Effector CD4-positive, alpha-beta T cell (primary cell): ENCODE results near the gene KCNMA1.

Experiments used
- DNase-seq: peaks from one replicate; pipeline ENCODE4 v3.0.0-alpha.2; 2020

Gene KCNMA1

GRCh38 chr10:77474939-77475338 lies 162.7 kb downstream of the KCNMA1 start:
- DNase-seq, result no peak

GRCh38 chr10:77474386-77474785 lies 163.2 kb downstream of the KCNMA1 start:
- DNase-seq, result no peak

DNA sequence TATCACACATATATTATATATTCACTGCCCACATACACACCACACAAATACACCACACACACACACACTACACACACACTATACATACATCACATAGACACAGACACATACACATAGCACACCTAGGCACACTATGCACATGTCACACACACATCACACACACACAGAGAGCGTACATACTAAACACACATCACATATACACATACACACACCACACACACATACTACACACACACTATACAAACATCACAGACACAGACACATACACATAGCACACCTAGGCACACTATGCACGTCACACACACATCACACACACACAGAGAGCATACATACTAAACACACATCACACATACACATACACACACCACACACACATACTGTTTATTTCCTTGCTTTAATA lies 165.5 kb downstream of the KCNMA1 start:
- DNase-seq, result no peak

GRCh38 chr10:77471069-77471536 lies 166.5 kb downstream of the KCNMA1 start:
- DNase-seq, result no peak

DNA sequence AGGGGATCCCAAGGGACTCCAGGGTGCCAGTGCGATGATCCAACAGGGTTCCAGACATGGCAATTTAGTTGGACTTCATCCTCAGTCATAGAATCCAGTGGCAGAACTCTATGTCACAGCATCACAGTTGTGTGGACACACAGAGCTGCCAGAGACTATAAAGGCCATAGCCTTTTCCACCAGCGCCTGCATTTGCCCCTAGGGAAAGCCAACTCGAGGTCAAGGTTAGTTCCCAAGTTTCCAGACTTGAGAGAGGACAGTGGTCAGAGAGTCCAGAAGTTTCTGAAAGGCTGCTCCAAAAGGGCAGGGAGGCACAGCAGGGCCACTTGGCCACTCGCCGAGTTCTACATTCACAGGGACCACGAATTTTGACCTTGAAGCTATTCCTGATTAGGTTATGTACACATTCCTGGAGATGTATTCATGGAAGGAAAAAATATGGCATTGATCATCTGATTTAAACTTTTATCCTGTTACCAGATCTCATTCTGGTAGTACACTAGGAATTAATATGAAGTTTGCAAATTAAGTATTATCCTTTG lies 170.1 kb downstream of the KCNMA1 start:
- DNase-seq, result no peak

- no peak for DNase-seq
Observed at GRCh38 chr10:77463967-77464745, 173.5 kb downstream of the KCNMA1 start.

DNA sequence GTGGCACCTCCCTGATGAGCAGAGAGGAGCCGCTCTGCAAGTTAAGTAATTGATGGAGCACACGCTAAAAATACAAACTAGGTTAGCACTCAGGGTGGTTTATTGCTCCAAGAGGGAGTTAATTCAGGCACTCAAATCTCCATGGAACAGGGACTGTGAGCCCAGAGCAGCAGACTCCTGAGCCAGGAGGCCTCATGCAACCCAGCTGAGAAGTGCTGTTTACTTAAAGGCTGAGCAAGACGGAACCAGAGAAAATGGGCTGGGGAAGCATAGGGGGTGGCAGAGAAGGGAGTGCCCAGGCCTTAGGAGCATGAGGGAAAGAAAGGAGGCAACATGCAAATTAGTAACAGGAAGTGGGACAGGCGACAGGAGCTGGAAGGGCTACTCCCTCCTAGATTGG lies 174.1 kb downstream of the KCNMA1 start:
- no peak for DNase-seq

GRCh38 chr10:77461636-77462296 lies 175.8 kb downstream of the KCNMA1 start:
- no peak for DNase-seq

DNA sequence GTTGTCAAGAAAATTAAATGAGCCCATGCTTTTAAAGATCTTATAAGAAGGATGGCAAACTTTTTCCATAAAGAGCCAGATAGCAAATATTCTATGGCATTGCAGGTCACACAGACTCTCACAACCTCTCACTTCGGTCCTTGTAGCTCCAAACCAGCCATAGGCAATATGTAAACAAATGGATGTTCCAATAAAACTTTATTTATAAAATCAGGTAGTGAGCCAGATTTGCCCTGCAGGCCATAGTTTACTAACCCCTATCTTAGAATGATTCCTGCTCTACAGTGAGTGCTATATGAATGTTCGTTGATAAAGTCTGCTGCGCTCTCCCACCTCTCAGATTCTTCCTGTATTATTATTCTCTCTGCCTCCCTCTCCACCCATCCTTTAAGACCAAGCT lies 177.7 kb downstream of the KCNMA1 start:
- no peak for DNase-seq

GRCh38 chr10:77458986-77459590 lies 178.5 kb downstream of the KCNMA1 start:
- no peak for DNase-seq

GRCh38 chr10:77457721-77458120 lies 179.9 kb downstream of the KCNMA1 start:
- DNase-seq, result no peak

DNA sequence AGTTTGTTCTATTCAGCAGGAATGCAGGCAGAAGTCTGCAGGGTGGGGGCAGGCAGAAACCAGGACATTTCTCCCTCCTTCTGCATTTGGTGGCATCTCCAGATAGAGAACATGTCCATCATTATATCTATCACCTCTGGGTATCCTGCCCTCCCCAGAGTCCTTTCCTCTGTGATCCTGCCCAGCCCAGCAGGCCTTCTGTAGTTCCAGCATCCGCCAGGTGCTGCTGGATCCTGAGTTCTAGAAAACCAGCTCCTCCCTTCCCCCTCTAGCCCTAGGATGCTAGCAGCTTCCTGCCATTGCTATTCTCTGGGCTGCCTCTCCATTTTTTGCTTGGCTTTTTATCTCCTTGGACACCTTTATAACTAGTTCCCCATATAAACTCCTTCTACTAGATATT lies 180.3 kb downstream of the KCNMA1 start:
- no peak for DNase-seq

- DNase-seq, result no peak
Observed at GRCh38 chr10:77456414-77456813, 181.2 kb downstream of the KCNMA1 start.

GRCh38 chr10:77455561-77455960 lies 182.0 kb downstream of the KCNMA1 start:
- no peak for DNase-seq

DNA sequence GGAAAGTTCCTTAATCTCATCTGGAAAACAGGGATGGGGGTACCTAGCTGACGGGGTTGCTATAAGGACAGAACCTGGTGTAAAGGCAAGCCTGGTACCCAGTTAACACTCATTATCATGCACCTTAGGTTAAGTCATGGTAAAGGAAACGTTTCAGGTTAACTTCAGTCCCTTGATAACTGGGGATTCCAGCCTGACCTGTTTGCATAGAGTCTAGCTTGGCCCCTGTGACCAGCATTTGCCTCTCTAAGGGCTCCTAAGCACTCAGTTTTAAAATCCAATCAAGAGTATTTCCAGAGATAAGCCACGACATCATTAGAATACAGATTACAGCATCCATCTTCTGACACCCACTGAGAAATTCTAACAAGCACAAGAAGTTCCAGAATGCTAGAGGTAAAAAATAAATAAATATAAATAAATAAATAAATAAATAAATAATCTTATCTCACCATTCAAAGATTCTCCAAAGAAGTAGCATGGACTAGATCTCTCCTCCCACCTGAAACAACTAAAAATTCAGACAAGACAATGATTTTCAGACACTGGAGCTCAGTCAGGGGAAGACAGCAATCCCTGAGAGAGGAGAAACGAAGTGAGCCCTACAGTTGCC lies 184.6 kb downstream of the KCNMA1 start:
- DNase-seq, result no peak

- DNase-seq, result no peak
Observed at GRCh38 chr10:77451886-77452285, 185.7 kb downstream of the KCNMA1 start.

- no peak for DNase-seq
Observed at GRCh38 chr10:77448226-77448625, 189.4 kb downstream of the KCNMA1 start.

DNA sequence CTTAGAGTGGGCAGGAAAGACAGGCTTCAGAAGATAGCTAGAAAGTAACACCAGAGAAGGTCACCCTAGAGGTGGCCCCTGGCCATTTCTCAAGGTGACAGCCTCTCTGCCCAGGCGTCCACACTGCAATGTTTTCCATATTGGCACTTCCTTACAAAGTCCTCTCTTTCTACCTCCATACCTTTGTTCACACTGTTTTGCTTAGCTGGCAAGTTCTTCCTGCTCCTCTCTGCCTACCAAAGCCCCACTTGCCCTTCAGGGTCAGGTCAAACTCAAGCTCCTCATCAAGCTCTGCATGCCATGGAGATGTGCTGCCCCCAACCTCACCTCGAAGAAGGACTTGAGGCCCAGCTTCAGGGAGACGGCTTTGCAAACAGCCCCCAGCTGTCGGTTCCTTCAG lies 190.9 kb downstream of the KCNMA1 start:
- DNase-seq, result no peak

- DNase-seq, result no peak
Observed at GRCh38 chr10:77445547-77445946, 192.1 kb downstream of the KCNMA1 start.

GRCh38 chr10:77444041-77444440 lies 193.6 kb downstream of the KCNMA1 start:
- DNase-seq, result no peak

DNA sequence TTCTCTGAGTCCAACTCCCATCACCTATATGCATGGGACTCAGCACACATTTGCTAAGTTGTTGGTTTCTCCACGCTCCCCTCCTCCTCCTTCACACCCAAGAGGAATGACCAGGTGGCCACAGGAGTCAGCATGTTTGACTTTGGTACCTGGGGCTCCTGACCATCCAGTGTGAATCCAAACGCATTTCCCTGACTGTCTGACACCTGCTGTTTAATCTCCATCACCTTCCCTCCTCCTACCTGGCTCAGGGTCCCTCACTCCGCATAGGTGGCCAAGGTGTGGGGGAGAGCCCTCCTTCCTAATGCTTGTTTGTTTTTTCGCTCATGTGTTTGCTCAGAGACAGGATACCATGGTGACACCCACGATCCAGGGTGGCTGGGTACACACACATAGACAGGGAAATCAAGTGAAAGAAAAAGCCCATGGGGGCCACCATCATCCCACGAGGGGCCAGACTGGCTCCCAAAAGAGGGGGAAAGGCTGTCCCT lies 194.9 kb downstream of the KCNMA1 start:
- no peak for DNase-seq

DNA sequence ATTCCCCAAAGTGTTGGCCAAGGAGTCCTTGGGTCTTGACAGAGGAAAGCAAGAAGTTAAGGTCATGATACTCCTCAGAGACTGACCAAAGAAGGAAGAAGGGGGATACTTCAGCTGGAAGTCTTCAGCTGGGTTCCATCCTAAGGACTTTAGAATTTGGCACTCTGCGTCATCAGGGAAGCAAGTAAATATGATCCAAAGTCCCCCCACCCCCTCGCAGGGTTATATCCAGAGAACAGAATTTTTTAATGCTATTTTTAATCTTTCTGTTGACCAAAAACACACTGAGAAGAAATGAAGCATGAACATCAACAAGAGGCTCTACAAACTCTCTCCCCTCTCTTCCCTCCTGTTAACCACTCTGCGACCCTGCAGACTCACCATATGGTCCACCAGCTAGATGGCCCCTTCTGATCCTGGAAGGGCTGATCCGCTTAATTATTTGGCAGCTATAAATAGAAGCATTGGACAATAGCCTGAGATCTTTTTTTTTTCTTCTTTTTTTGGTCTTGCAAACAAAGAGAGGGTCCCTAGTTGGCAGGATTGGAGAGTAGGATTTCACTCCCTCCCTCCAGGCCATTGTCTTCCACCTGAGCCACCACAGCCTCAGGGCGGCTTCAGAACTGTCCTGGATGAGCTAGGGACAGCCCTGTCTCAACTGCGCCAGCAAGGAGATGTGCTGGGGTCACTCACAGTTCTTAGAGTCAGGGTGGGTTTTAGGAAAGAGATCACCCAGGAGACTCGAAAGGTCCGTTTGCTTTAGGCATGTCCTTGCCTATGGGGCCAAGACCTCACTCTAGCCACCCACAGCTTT lies 196.0 kb downstream of the KCNMA1 start:
- DNase-seq, result no peak
